ENCODE results near the gene ANO3. TPM values are rescaled to one million over a fixed set of nuclear protein-coding genes. Genes with fewer than 3 reads are reported as not detected.
"Not testable (repeated sequence)": the region's sequence is repeated elsewhere in the genome, so short reads cannot be mapped to it uniquely, and the experiment has no call there.

The ANO3 gene
- total RNA-seq, 2 donors from 2014 or later, result not detected

- H3K27ac Mint-ChIP-seq, result no peak overlapping the region
- DNase-seq (no peak), ATAC-seq (no peak)
- H3K4me1 Mint-ChIP-seq, result no peaks in the 10 kb centered on the region
- H3K9me3 ChIP-seq (ENCODE audit: control insufficient read depth, low read length, poor library complexity, severe bottlenecking), result no peaks in the 10 kb centered on the region
- no peaks in the 10 kb centered on the region for H3K36me3 Mint-ChIP-seq (ENCODE audit: low read depth)
- no peak overlapping the region for H3K4me3 Mint-ChIP-seq
- no peaks in the 10 kb centered on the region for H3K27me3 Mint-ChIP-seq
Measured at GRCh38 chr11:26573896-26574295, 242.0 kb downstream of the ANO3 start.

- Mint-ChIP-seq H3K27ac (no peak overlapping the region), H3K4me1 (no peaks in the 10 kb centered on the region), H3K27me3 (no peaks in the 10 kb centered on the region), H3K4me3 (no peak overlapping the region), H3K36me3 (ENCODE audit: low read depth) (no peaks in the 10 kb centered on the region)
- DNase-seq (no peak), ATAC-seq (no peak)
- H3K9me3 ChIP-seq (ENCODE audit: control insufficient read depth, low read length, poor library complexity, severe bottlenecking), result no peaks in the 10 kb centered on the region
Measured at GRCh38 chr11:26575946-26576345, 244.0 kb downstream of the ANO3 start.

- H3K4me3 Mint-ChIP-seq, result no peak overlapping the region
- H3K27ac Mint-ChIP-seq, result no peak overlapping the region
- H3K9me3 ChIP-seq (ENCODE audit: control insufficient read depth, low read length, poor library complexity, severe bottlenecking), result no peaks in the 10 kb centered on the region
- ATAC-seq (no peak), DNase-seq (no peak)
- H3K36me3 Mint-ChIP-seq (ENCODE audit: low read depth), result no peaks in the 10 kb centered on the region
- H3K27me3 Mint-ChIP-seq, result no peaks in the 10 kb centered on the region
- H3K4me1 Mint-ChIP-seq, result no peaks in the 10 kb centered on the region
Measured at GRCh38 chr11:26578998-26579661, 247.2 kb downstream of the ANO3 start.

- H3K27me3 Mint-ChIP-seq, result no peaks in the 10 kb centered on the region
- no peaks in the 10 kb centered on the region for H3K36me3 Mint-ChIP-seq (ENCODE audit: low read depth)
- H3K9me3 ChIP-seq (ENCODE audit: control insufficient read depth, low read length, poor library complexity, severe bottlenecking), result no peaks in the 10 kb centered on the region
- no peak overlapping the region for H3K4me3 Mint-ChIP-seq
- DNase-seq, result no peak
- H3K27ac Mint-ChIP-seq, result no peak overlapping the region
- H3K4me1 Mint-ChIP-seq, result no peaks in the 10 kb centered on the region
- no peak for ATAC-seq
Measured at GRCh38 chr11:26579683-26580082, 247.8 kb downstream of the ANO3 start.

GRCh38 chr11:26580929-26581328 is 249.0 kb downstream of the ANO3 start:
- no peak for DNase-seq
- no peak for ATAC-seq
- H3K36me3 Mint-ChIP-seq (ENCODE audit: low read depth), result no peaks in the 10 kb centered on the region
- H3K27ac Mint-ChIP-seq, result no peak overlapping the region
- no peaks in the 10 kb centered on the region for H3K4me1 Mint-ChIP-seq
- no peaks in the 10 kb centered on the region for H3K27me3 Mint-ChIP-seq
- H3K9me3 ChIP-seq (ENCODE audit: control insufficient read depth, low read length, poor library complexity, severe bottlenecking), result no peaks in the 10 kb centered on the region
- H3K4me3 Mint-ChIP-seq, result no peak overlapping the region

- H3K36me3 Mint-ChIP-seq (ENCODE audit: low read depth), result no peaks in the 10 kb centered on the region
- H3K9me3 ChIP-seq (ENCODE audit: control insufficient read depth, low read length, poor library complexity, severe bottlenecking), result no peaks in the 10 kb centered on the region
- no peak overlapping the region for H3K4me3 Mint-ChIP-seq
- no peak overlapping the region for H3K27ac Mint-ChIP-seq
- H3K27me3 Mint-ChIP-seq, result no peaks in the 10 kb centered on the region
- DNase-seq, result no peak
- ATAC-seq, result no peak
- no peaks in the 10 kb centered on the region for H3K4me1 Mint-ChIP-seq
Measured at GRCh38 chr11:26583550-26583949, 251.6 kb downstream of the ANO3 start.

GRCh38 chr11:26584818-26585217 is 252.9 kb downstream of the ANO3 start:
- ATAC-seq (no peak), DNase-seq (no peak)
- Mint-ChIP-seq H3K4me1 (no peaks in the 10 kb centered on the region), H3K27ac (no peak overlapping the region), H3K36me3 (ENCODE audit: low read depth) (no peaks in the 10 kb centered on the region), H3K27me3 (no peaks in the 10 kb centered on the region), H3K4me3 (no peak overlapping the region)
- H3K9me3 ChIP-seq (ENCODE audit: control insufficient read depth, low read length, poor library complexity, severe bottlenecking), result no peaks in the 10 kb centered on the region

- Mint-ChIP-seq H3K36me3 (ENCODE audit: low read depth) (no peaks in the 10 kb centered on the region), H3K4me3 (no peak overlapping the region), H3K27ac (no peak overlapping the region), H3K4me1 (no peaks in the 10 kb centered on the region), H3K27me3 (no peaks in the 10 kb centered on the region)
- no peaks in the 10 kb centered on the region for H3K9me3 ChIP-seq (ENCODE audit: control insufficient read depth, low read length, poor library complexity, severe bottlenecking)
- ATAC-seq (no peak), DNase-seq (no peak)
Measured at GRCh38 chr11:26587073-26587472, 255.1 kb downstream of the ANO3 start.

GRCh38 chr11:26593691-26594090 is 261.8 kb downstream of the ANO3 start:
- DNase-seq, result no peak
- Mint-ChIP-seq H3K36me3 (ENCODE audit: low read depth) (no peaks in the 10 kb centered on the region), H3K27ac (no peak overlapping the region), H3K27me3 (no peaks in the 10 kb centered on the region), H3K4me1 (no peaks in the 10 kb centered on the region), H3K4me3 (no peak overlapping the region)
- no peaks in the 10 kb centered on the region for H3K9me3 ChIP-seq (ENCODE audit: control insufficient read depth, low read length, poor library complexity, severe bottlenecking)
- no peak for ATAC-seq

GRCh38 chr11:26595207-26595865 is 263.4 kb downstream of the ANO3 start:
- not testable (repeated sequence) for DNase-seq; H3K4me1 Mint-ChIP-seq; H3K27me3 Mint-ChIP-seq; H3K36me3 Mint-ChIP-seq (ENCODE audit: low read depth); H3K4me3 Mint-ChIP-seq; H3K27ac Mint-ChIP-seq; H3K9me3 ChIP-seq (ENCODE audit: control insufficient read depth, low read length, poor library complexity, severe bottlenecking); ATAC-seq

- DNase-seq; H3K9me3 ChIP-seq (ENCODE audit: control insufficient read depth, low read length, poor library complexity, severe bottlenecking); ATAC-seq; H3K27ac Mint-ChIP-seq; H3K27me3 Mint-ChIP-seq; H3K36me3 Mint-ChIP-seq (ENCODE audit: low read depth); H3K4me1 Mint-ChIP-seq; H3K4me3 Mint-ChIP-seq: not testable (repeated sequence)
Measured at GRCh38 chr11:26597049-26597689, 265.2 kb downstream of the ANO3 start.

- no peaks in the 10 kb centered on the region for H3K36me3 Mint-ChIP-seq (ENCODE audit: low read depth)
- ATAC-seq (no peak), DNase-seq (no peak)
- no peaks in the 10 kb centered on the region for H3K9me3 ChIP-seq (ENCODE audit: control insufficient read depth, low read length, poor library complexity, severe bottlenecking)
- H3K4me3 Mint-ChIP-seq, result no peak overlapping the region
- no peaks in the 10 kb centered on the region for H3K4me1 Mint-ChIP-seq
- no peak overlapping the region for H3K27ac Mint-ChIP-seq
- no peaks in the 10 kb centered on the region for H3K27me3 Mint-ChIP-seq
Measured at GRCh38 chr11:26597899-26598298, 266.0 kb downstream of the ANO3 start.

- DNase-seq, result no peak
- no peaks in the 10 kb centered on the region for H3K4me1 Mint-ChIP-seq
- H3K27me3 Mint-ChIP-seq, result no peaks in the 10 kb centered on the region
- no peaks in the 10 kb centered on the region for H3K36me3 Mint-ChIP-seq (ENCODE audit: low read depth)
- H3K9me3 ChIP-seq (ENCODE audit: control insufficient read depth, low read length, poor library complexity, severe bottlenecking), result no peaks in the 10 kb centered on the region
- H3K4me3 Mint-ChIP-seq, result no peak overlapping the region
- no peak overlapping the region for H3K27ac Mint-ChIP-seq
- ATAC-seq, result no peak
Measured at GRCh38 chr11:26599425-26599824, 267.5 kb downstream of the ANO3 start.

Data from T-helper 17 cell (primary cell).